ENCODE results near the gene FGD4. TPM values are rescaled to one million over a fixed set of nuclear protein-coding genes. Genes with fewer than 3 reads are reported as not detected.

FGD4 gene
- total and polyA plus RNA-seq, 8 donors, result 18.6 to 38.9 (median 25.5) TPM

DNA sequence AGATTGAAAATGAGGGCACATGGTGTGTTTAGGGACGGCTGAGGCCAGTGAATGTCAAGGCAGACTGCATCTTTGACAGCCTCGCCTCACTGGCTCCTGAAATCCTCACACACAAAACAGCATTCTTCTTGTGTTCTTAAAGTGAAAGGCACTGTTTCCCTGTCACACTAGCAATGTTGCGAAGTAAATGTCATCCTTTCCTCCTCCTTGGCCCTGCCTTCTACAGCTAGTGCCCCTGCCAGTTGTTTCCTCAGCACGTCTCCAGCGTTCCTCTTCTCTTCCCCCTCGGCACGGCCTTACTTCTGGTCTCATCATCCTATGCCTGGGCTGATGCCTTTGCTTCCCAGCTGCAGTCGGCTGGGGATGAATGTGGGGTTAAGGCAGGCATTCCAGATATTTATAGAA, 150.3 kb downstream of the FGD4 start:
- no peaks in the 10 kb centered on the region for H3K36me3 ChIP-seq
- H3K4me3 ChIP-seq, result no peak overlapping the region
- TF ChIP-seq, protein P1, sequence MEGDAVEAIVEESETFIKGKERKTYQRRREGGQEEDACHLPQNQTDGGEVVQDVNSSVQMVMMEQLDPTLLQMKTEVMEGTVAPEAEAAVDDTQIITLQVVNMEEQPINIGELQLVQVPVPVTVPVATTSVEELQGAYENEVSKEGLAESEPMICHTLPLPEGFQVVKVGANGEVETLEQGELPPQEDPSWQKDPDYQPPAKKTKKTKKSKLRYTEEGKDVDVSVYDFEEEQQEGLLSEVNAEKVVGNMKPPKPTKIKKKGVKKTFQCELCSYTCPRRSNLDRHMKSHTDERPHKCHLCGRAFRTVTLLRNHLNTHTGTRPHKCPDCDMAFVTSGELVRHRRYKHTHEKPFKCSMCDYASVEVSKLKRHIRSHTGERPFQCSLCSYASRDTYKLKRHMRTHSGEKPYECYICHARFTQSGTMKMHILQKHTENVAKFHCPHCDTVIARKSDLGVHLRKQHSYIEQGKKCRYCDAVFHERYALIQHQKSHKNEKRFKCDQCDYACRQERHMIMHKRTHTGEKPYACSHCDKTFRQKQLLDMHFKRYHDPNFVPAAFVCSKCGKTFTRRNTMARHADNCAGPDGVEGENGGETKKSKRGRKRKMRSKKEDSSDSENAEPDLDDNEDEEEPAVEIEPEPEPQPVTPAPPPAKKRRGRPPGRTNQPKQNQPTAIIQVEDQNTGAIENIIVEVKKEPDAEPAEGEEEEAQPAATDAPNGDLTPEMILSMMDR (IDR thresholded peaks at IDR 0.05), result no peak
- H3K9me3 ChIP-seq, result no peaks in the 10 kb centered on the region
- H3K4me1 ChIP-seq, result peaks cover 28 to 49% of the 10 kb centered on the region in 2 donors
- intact Hi-C loops (cut with DNase I), result no loop called here
- ATAC-seq (peak; percentile 10), DNase-seq (no peak)
- H3K27me3 ChIP-seq, result no peaks in the 10 kb centered on the region
- H3K27ac ChIP-seq, result peak overlapping the region; percentile 29 to 55

GRCh38 chr12:32551058-32551457, 151.7 kb downstream of the FGD4 start:
- no peaks in the 10 kb centered on the region for H3K36me3 ChIP-seq
- no peak overlapping the region for H3K27ac ChIP-seq
- DNase-seq (no peak), ATAC-seq (no peak)
- TF ChIP-seq, protein P1 (IDR thresholded peaks at IDR 0.05), result no peak
- intact Hi-C loops (cut with DNase I), result no loop called here
- H3K9me3 ChIP-seq, result no peaks in the 10 kb centered on the region
- no peaks in the 10 kb centered on the region for H3K27me3 ChIP-seq
- H3K4me3 ChIP-seq, result no peak overlapping the region
- peaks cover 21 to 36% of the 10 kb centered on the region in 2 donors for H3K4me1 ChIP-seq

GRCh38 chr12:32558903-32559302, 159.5 kb downstream of the FGD4 start:
- no peaks in the 10 kb centered on the region for H3K27me3 ChIP-seq
- DNase-seq (peak in 1 of 4 donors; percentile 55), ATAC-seq (peak; percentile 57)
- peaks cover 0 to 7% of the 10 kb centered on the region in 2 donors for H3K36me3 ChIP-seq
- H3K4me3 ChIP-seq, result no peak overlapping the region
- intact Hi-C loops (cut with DNase I), result no loop called here
- peak overlapping the region; percentile 30 to 71 for H3K27ac ChIP-seq
- TF ChIP-seq, protein P1 (IDR thresholded peaks at IDR 0.05), result no peak
- H3K4me1 ChIP-seq, result peaks cover 12 to 20% of the 10 kb centered on the region in 2 donors
- no peaks in the 10 kb centered on the region for H3K9me3 ChIP-seq

DNA sequence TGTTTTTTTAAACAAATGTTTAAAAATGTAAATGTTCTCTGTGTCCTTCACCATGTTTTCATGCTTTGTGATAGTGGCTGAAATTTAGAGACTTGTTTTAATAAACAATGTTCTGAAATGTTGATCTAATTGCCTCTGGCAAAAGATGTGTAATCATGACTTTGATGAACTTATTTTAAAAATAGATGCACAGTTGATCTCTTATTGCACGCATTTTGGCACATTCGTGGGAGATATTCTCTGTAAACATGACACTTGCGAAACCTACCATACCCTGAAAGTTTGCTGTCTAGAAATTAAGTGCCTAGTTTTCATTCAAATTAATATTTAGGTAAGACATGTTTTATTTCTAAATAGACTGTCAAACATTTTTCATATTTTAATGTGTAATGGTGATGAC, 160.1 kb downstream of the FGD4 start:
- Histone ChIP-seq H3K36me3 (peaks cover 0 to 12% of the 10 kb centered on the region in 2 donors), H3K4me3 (no peak overlapping the region), H3K27ac (peak overlapping the region; percentile 30 to 71), H3K27me3 (no peaks in the 10 kb centered on the region), H3K9me3 (no peaks in the 10 kb centered on the region), H3K4me1 (peaks cover 12 to 22% of the 10 kb centered on the region in 2 donors)
- DNase-seq (peak in 1 of 4 donors; percentile 47), ATAC-seq (no peak)
- intact Hi-C loops (cut with DNase I), result no loop called here
- TF ChIP-seq, protein P1 (IDR thresholded peaks at IDR 0.05), result no peak

GRCh38 chr12:32560520-32560919, 161.2 kb downstream of the FGD4 start:
- TF ChIP-seq, protein P1 (IDR thresholded peaks at IDR 0.05), result no peak
- no peaks in the 10 kb centered on the region for H3K9me3 ChIP-seq
- peaks cover 12 to 26% of the 10 kb centered on the region in 2 donors for H3K4me1 ChIP-seq
- ATAC-seq, result no peak
- intact Hi-C loops (cut with DNase I), result no loop called here
- H3K27me3 ChIP-seq, result no peaks in the 10 kb centered on the region
- DNase-seq, result no peak
- no peak overlapping the region for H3K4me3 ChIP-seq
- H3K36me3 ChIP-seq, result peaks cover 0 to 23% of the 10 kb centered on the region in 2 donors
- no peak overlapping the region for H3K27ac ChIP-seq

Data from left lung (tissue), 10 donors.